C4-2B (cell line): ENCODE data around the gene BAZ1B.

Experiments
- CTCF ChIP-seq: fragments of 450-650 bp; conservative IDR thresholded peaks from 2 replicates; pipeline ENCODE4 v1.5.1; 2017; ENCODE audit warnings: mild to moderate bottlenecking
- ZFX ChIP-seq: fragments of 450-650 bp; IDR thresholded peaks from 2 replicates; pipeline ENCODE4 v1.6.1; 2017

- TF ChIP-seq CTCF (no peak), ZFX (no peak)
Observed at GRCh38 chr7:73447121-73447733, 74.9 kb downstream of the BAZ1B start.
